CD1c-positive myeloid dendritic cell (primary cell): ENCODE measurements around the gene BPIFB6.
"Not testable (repeated sequence)": the region's sequence is repeated elsewhere in the genome, so short reads cannot be mapped to it uniquely, and the experiment has no call there.

Source experiments
- DNase-seq: peaks from one replicate; pipeline ENCODE4 v3.0.0-alpha.2; 2016; ENCODE audit errors: extremely low spot score

BPIFB6 gene

GRCh38 chr20:33028875-33029274, 2.6 kb upstream of the BPIFB6 start:
- no peak for DNase-seq

- DNase-seq: no peak
Measured at GRCh38 chr20:33030076-33030475, 1.4 kb upstream of the BPIFB6 start.

GRCh38 chr20:33030569-33030968, 879 bp upstream of the BPIFB6 start:
- no peak for DNase-seq

GRCh38 chr20:33032555-33032954, 1.1 kb downstream of the BPIFB6 start:
- no peak for DNase-seq

GRCh38 chr20:33033381-33033780, 1.9 kb downstream of the BPIFB6 start:
- no peak for DNase-seq

GRCh38 chr20:33034115-33034514, 2.7 kb downstream of the BPIFB6 start:
- no peak for DNase-seq

GRCh38 chr20:33034901-33035492, 3.5 kb downstream of the BPIFB6 start:
- no peak for DNase-seq

- DNase-seq: no peak
Measured at GRCh38 chr20:33037456-33037855, 6.0 kb downstream of the BPIFB6 start.

- DNase-seq: no peak
Measured at GRCh38 chr20:33038243-33038642, 6.8 kb downstream of the BPIFB6 start.

- DNase-seq: no peak
Measured at GRCh38 chr20:33042430-33042829, 11.0 kb downstream of the BPIFB6 start.

- no peak for DNase-seq
Measured at GRCh38 chr20:33042983-33043730, 11.7 kb downstream of the BPIFB6 start.

GRCh38 chr20:33043731-33044181, 12.3 kb downstream of the BPIFB6 start:
- no peak for DNase-seq

- not testable (repeated sequence) for DNase-seq
Measured at GRCh38 chr20:33045129-33045721, 13.8 kb downstream of the BPIFB6 start.

GRCh38 chr20:33046412-33046811, 15.0 kb downstream of the BPIFB6 start:
- no peak for DNase-seq

- no peak for DNase-seq
Measured at GRCh38 chr20:33051333-33051732, 19.9 kb downstream of the BPIFB6 start.

GRCh38 chr20:33053291-33054106, 22.1 kb downstream of the BPIFB6 start, which contains the start of gene BPIFB3:
TSS of gene BPIFB3 (plus strand) at chr20:33053903. CDS start at chr20:33055436, 1,533 bp downstream.
- DNase-seq: no peak

- no peak for DNase-seq
Measured at GRCh38 chr20:33054381-33054780, 22.9 kb downstream of the BPIFB6 start.

GRCh38 chr20:33054791-33055190, 23.3 kb downstream of the BPIFB6 start:
- DNase-seq: no peak

- DNase-seq: no peak
Measured at GRCh38 chr20:33059136-33059535, 27.7 kb downstream of the BPIFB6 start.

- no peak for DNase-seq
Measured at GRCh38 chr20:33059741-33060390, 28.4 kb downstream of the BPIFB6 start.

GRCh38 chr20:33061658-33062028, 30.2 kb downstream of the BPIFB6 start:
- no peak for DNase-seq
